Testis (tissue), 5 donors: ENCODE data around the gene NUP88. TPM values are rescaled to one million over a fixed set of nuclear protein-coding genes. Genes with fewer than 3 reads are reported as not detected.

Experiments used
- DNase-seq: peaks from one replicate; pipeline ENCODE4 v3.0.0-alpha.2; 2019
- H3K27ac ChIP-seq, 2 donors: fragments of 200-600 bp; sonication (generic); one replicate each; pipeline ENCODE4 v1.5.1; 2019
- H3K27me3 ChIP-seq: fragments of 200-600 bp; sonication (generic); one replicate; pipeline ENCODE4 v1.5.1; 2019
- H3K36me3 ChIP-seq: fragments of 200-600 bp; sonication (generic); one replicate; pipeline ENCODE4 v1.5.1; 2017; ENCODE audit warnings: low read depth; ENCODE audit errors: missing control alignments
- H3K4me1 ChIP-seq: fragments of 200-600 bp; sonication (generic); one replicate; pipeline ENCODE4 v1.5.1; 2019
- H3K4me3 ChIP-seq, 2 donors: fragments of 200-600 bp; sonication (generic); one replicate each; pipeline ENCODE4 v1.5.1; 2017 to 2019
- H3K9me3 ChIP-seq: fragments of 200-600 bp; sonication (generic); one replicate; pipeline ENCODE4 v1.5.1; 2017
- CTCF ChIP-seq, 3 experiments: fragments of 450-650 bp in 2 of 3; fragments of 200-600 bp in 1 of 3; sonication (generic) in 1 of 3; IDR thresholded peaks; one replicate each; pipeline ENCODE4 v1.5.1; 2016 to 2019; ENCODE audit warnings: antibody characterized with exemption in 3 of 3, mild to moderate bottlenecking in 2 of 3, moderate library complexity in 1 of 3
- POLR2A ChIP-seq: fragments of 450-650 bp; IDR thresholded peaks from one replicate; pipeline ENCODE4 v1.6.1; 2017; ENCODE audit warnings: antibody characterized with exemption, mild to moderate bottlenecking, moderate library complexity
- WGBS, 2 donors: methylation state at CpG; one replicate each; pipeline ENCODE4 v1.1.5; 2018; 5-methylcytosine and 5-hydroxymethylcytosine counted together
- intact Hi-C: fragments of 100-400 bp; cut with DNase I; formaldehyde crosslinking; loops from one replicate; pipeline ENCODE4 v1.15.1; 2023; ENCODE audit warnings: low total_unique reads
- long read RNA-seq, 2 donors: transcript quantifications; one replicate each; lab custom pipeline, GENCODE V29; 2026
- polyA plus RNA-seq: library from polyadenylated mRNA; stranded (reverse); fragments of 350-450 nt; fragmentation: Illumina TruSeq; extraction: RNeasy Lipid Tissue Mini Kit (QIAGEN cat#74804); gene quantifications from one replicate; pipeline ENCODE4 v1.2.3, GENCODE V29; 2014; ENCODE audit warnings: low read depth, low replicate concordance; ENCODE audit not compliant: insufficient read depth
- total RNA-seq, 2 donors: library from RNA; depleted of rRNA; stranded (reverse); fragments of >200 nt; gene quantifications; one replicate each; pipeline ENCODE4 v1.2.3, GENCODE V29; 2016

The NUP88 gene
- 100 to 1,000 TPM; 196 to 234 TPM for total RNA-seq
- polyA plus RNA-seq: 211 TPM
- long read RNA-seq, donor 1, partial matches to known transcripts: 8 of 14 reads
- long read RNA-seq, donor 1, other reads (novel, unspliced or antisense): 0 of 14 reads
- long read RNA-seq, donor 2, partial matches to known transcripts: 0 of 5 reads
- long read RNA-seq, donor 2, other reads (novel, unspliced or antisense): 0 of 5 reads

GRCh38 chr17:5419356-5419958, at the start of gene NUP88:
TSS of gene NUP88 (minus strand) at chr17:5419662. CDS start at chr17:5419650, 12 bp downstream.
- 0 to 1% methylated on average over 15 to 48 of the region's 49 CpGs for WGBS, 2 donors
- Histone ChIP-seq H3K27ac (peak within 1 kb of the TSS; percentile 88 to 91), H3K9me3 (no peaks in the 10 kb centered on the region), H3K4me3 (peak within 1 kb of the TSS; percentile 92 to 96), H3K36me3 (no peaks in the 10 kb centered on the region), H3K27me3 (no peaks in the 10 kb centered on the region), H3K4me1 (peaks cover 10% of the 10 kb centered on the region)
- intact Hi-C loops: no loop called here
- DNase-seq: peak; percentile 98
- no peak for TF ChIP-seq POLR2A
- peak in 1 of 3 experiments; percentile 7 for TF ChIP-seq CTCF (IDR thresholded peaks at IDR 0.05)

GRCh38 chr17:5468075-5468473, 48.6 kb upstream of the NUP88 start:
- H3K4me3 ChIP-seq: peak overlapping the region; percentile 81 to 85
- DNase-seq: peak; percentile 21
- WGBS, 2 donors: 0% methylated on average over 16 to 17 of the region's 17 CpGs
- no peaks in the 10 kb centered on the region for H3K36me3 ChIP-seq
- TF ChIP-seq CTCF (IDR thresholded peaks at IDR 0.05) (no peak), POLR2A (no peak)
- intact Hi-C loops: no loop called here
- H3K4me1 ChIP-seq: peaks cover 10% of the 10 kb centered on the region
- H3K9me3 ChIP-seq: no peaks in the 10 kb centered on the region
- no peaks in the 10 kb centered on the region for H3K27me3 ChIP-seq
- H3K27ac ChIP-seq: no peak overlapping the region

GRCh38 chr17:5467416-5467815, 48.0 kb upstream of the NUP88 start:
- WGBS, 2 donors: 3% methylated on average over 8 of the region's 8 CpGs
- no peaks in the 10 kb centered on the region for H3K36me3 ChIP-seq

GRCh38 chr17:5466295-5466694, 46.8 kb upstream of the NUP88 start:
- no peak overlapping the region for H3K4me3 ChIP-seq
- H3K27me3 ChIP-seq: no peaks in the 10 kb centered on the region
- TF ChIP-seq POLR2A: no peak
- no peak for TF ChIP-seq CTCF (IDR thresholded peaks at IDR 0.05)
- H3K27ac ChIP-seq: no peak overlapping the region
- peaks cover 10% of the 10 kb centered on the region for H3K4me1 ChIP-seq
- DNase-seq: no peak
- no peaks in the 10 kb centered on the region for H3K9me3 ChIP-seq
- intact Hi-C loops: no loop called here
- WGBS, 2 donors: 94 to 95% methylated on average over 4 of the region's 4 CpGs
- H3K36me3 ChIP-seq: no peaks in the 10 kb centered on the region

More at GRCh38 chr17:5467416-5467815, 48.0 kb upstream of the NUP88 start:
- peak overlapping the region; percentile 81 to 85 for H3K4me3 ChIP-seq
- intact Hi-C loops: no loop called here
- H3K4me1 ChIP-seq: peaks cover 10% of the 10 kb centered on the region
- TF ChIP-seq CTCF (IDR thresholded peaks at IDR 0.05) (no peak), POLR2A (no peak)
- H3K9me3 ChIP-seq: no peaks in the 10 kb centered on the region
- no peak overlapping the region for H3K27ac ChIP-seq
- H3K27me3 ChIP-seq: no peaks in the 10 kb centered on the region
- no peak for DNase-seq
